GM12872 (cell line): ENCODE results near the gene RPS3.
A peak's percentile ranks its signal among the peaks of the same experiment; 100 is the strongest.

ENCODE experiments used
- CTCF ChIP-seq: IDR thresholded peaks from 3 replicates; pipeline ENCODE4 v1.5.1; 2011; ENCODE audit warnings: low read depth, mild to moderate bottlenecking, low read length, moderate library complexity; ENCODE audit not compliant: insufficient read depth

Gene RPS3

GRCh38 chr11:75386942-75387630, 12.2 kb upstream of the RPS3 start:
- no peak for TF ChIP-seq CTCF

- TF ChIP-seq CTCF = no peak
Measured at GRCh38 chr11:75387736-75388294, 11.5 kb upstream of the RPS3 start.

- TF ChIP-seq CTCF = peak; percentile 82
Measured at GRCh38 chr11:75388386-75389275, 10.7 kb upstream of the RPS3 start.

- TF ChIP-seq CTCF = no peak
Measured at GRCh38 chr11:75389276-75389605, 10.1 kb upstream of the RPS3 start.

- TF ChIP-seq CTCF = no peak
Measured at GRCh38 chr11:75389925-75390324, 9.4 kb upstream of the RPS3 start.

- TF ChIP-seq CTCF = no peak
Measured at GRCh38 chr11:75394085-75394840, 5.1 kb upstream of the RPS3 start.

GRCh38 chr11:75398906-75399305, 412 bp upstream of the RPS3 start:
- no peak for TF ChIP-seq CTCF
